Measurements from ENCODE around the gene KLF7. TPM values are rescaled to one million over a fixed set of nuclear protein-coding genes. Genes with fewer than 3 reads are reported as not detected.

KLF7 gene
- total and polyA plus RNA-seq, 8 donors, result 14.8 to 41.8 (median 18.2) TPM

GRCh38 chr2:207129821-207130220 lies 35.9 kb downstream of the KLF7 start:
- peaks cover 16 to 82% of the 10 kb centered on the region in 2 donors for H3K4me1 ChIP-seq

GRCh38 chr2:207128867-207129266 lies 36.9 kb downstream of the KLF7 start:
- no peak for ATAC-seq
- no peak for DNase-seq
- Histone ChIP-seq H3K36me3 (peaks cover 0 to 6% of the 10 kb centered on the region in 2 donors), H3K9me3 (no peaks in the 10 kb centered on the region), H3K4me3 (no peak overlapping the region), H3K4me1 (peaks cover 7 to 73% of the 10 kb centered on the region in 2 donors), H3K27ac (peak overlapping the region in 1 of 2 donors; percentile 81), H3K27me3 (no peaks in the 10 kb centered on the region)
- no peak for TF ChIP-seq CTCF (IDR thresholded peaks at IDR 0.05)
- intact Hi-C loops (cut with DNase I), result no loop called here

More at GRCh38 chr2:207129821-207130220, 35.9 kb downstream of the KLF7 start:
- intact Hi-C loops (cut with DNase I), result no loop called here
- Histone ChIP-seq H3K36me3 (no peaks in the 10 kb centered on the region), H3K9me3 (no peaks in the 10 kb centered on the region), H3K4me3 (no peak overlapping the region), H3K27me3 (no peaks in the 10 kb centered on the region), H3K27ac (peak overlapping the region in 1 of 2 donors; percentile 81)
- DNase-seq (no peak), ATAC-seq (no peak)
- TF ChIP-seq CTCF (IDR thresholded peaks at IDR 0.05), result no peak

GRCh38 chr2:207126724-207127308 lies 38.9 kb downstream of the KLF7 start:
- TF ChIP-seq CTCF (IDR thresholded peaks at IDR 0.05), result no peak
- intact Hi-C loops (cut with DNase I), result no loop called here
- no peak for DNase-seq
- Histone ChIP-seq H3K4me3 (no peak overlapping the region), H3K36me3 (peaks cover 0 to 25% of the 10 kb centered on the region in 2 donors), H3K27ac (peak overlapping the region in 1 of 2 donors; percentile 81), H3K4me1 (peaks cover 4 to 70% of the 10 kb centered on the region in 2 donors), H3K27me3 (no peaks in the 10 kb centered on the region), H3K9me3 (no peaks in the 10 kb centered on the region)
- ATAC-seq, result no peak

GRCh38 chr2:207123776-207124391 lies 41.9 kb downstream of the KLF7 start:
- TF ChIP-seq CTCF (IDR thresholded peaks at IDR 0.05), result no peak
- H3K4me3 ChIP-seq, result no peak overlapping the region
- H3K27me3 ChIP-seq, result no peaks in the 10 kb centered on the region
- peaks cover 0 to 39% of the 10 kb centered on the region in 2 donors for H3K36me3 ChIP-seq
- H3K27ac ChIP-seq, result no peak overlapping the region
- peaks cover 10 to 54% of the 10 kb centered on the region in 2 donors for H3K4me1 ChIP-seq
- ATAC-seq, result no peak
- no peak for DNase-seq
- no peaks in the 10 kb centered on the region for H3K9me3 ChIP-seq
- intact Hi-C loops (cut with DNase I), result no loop called here

GRCh38 chr2:207123335-207123744 lies 42.4 kb downstream of the KLF7 start:
- no peak for TF ChIP-seq CTCF (IDR thresholded peaks at IDR 0.05)
- Histone ChIP-seq H3K27me3 (no peaks in the 10 kb centered on the region), H3K4me1 (peaks cover 10 to 48% of the 10 kb centered on the region in 2 donors), H3K27ac (peak overlapping the region in 1 of 2 donors; percentile 46), H3K36me3 (peaks cover 0 to 39% of the 10 kb centered on the region in 2 donors), H3K9me3 (no peaks in the 10 kb centered on the region), H3K4me3 (no peak overlapping the region)
- intact Hi-C loops (cut with DNase I), result no loop called here
- DNase-seq, result no peak
- peak; percentile 43 for ATAC-seq

Measured in left lung (tissue), 10 donors.